Activated T-helper 2 cell treated with anti-CD3 and anti-CD28 coated beads, Interferon-gamma antibody, Interleukin-2, Interleukin-4, amounts not matched to agents 10 μg/mL and 5 μg/mL and 100 μg/mL, durations not matched to agents 14 hours and 24 hours and 36 hours (primary cell): ENCODE data around the gene POC1A. TPM values are rescaled to one million over a fixed set of nuclear protein-coding genes. Genes with fewer than 3 reads are reported as not detected.
"Not testable (repeated sequence)": the region's sequence is repeated elsewhere in the genome, so short reads cannot be mapped to it uniquely, and the experiment has no call there.

ENCODE experiments used
- DNase-seq: peaks from one replicate; pipeline ENCODE4 v3.0.0; 2021; ENCODE audit warnings: low spot score
- H3K27ac Mint-ChIP-seq: one replicate; pipeline ENCODE4 v1.8.0; 2021; ENCODE audit warnings: mixed read lengths
- H3K27me3 Mint-ChIP-seq: one replicate; pipeline ENCODE4 v1.8.0; 2021; ENCODE audit warnings: low read depth, mixed read lengths
- H3K36me3 Mint-ChIP-seq: one replicate; pipeline ENCODE4 v1.8.0; 2021; ENCODE audit warnings: low read depth, mixed read lengths
- H3K4me1 Mint-ChIP-seq: one replicate; pipeline ENCODE4 v1.8.0; 2021; ENCODE audit warnings: low read depth, mixed read lengths
- H3K4me3 Mint-ChIP-seq: one replicate; pipeline ENCODE4 v1.8.0; 2021; ENCODE audit warnings: low read depth, mild to moderate bottlenecking, moderate library complexity, mixed read lengths
- H3K9me3 Mint-ChIP-seq: one replicate; pipeline ENCODE4 v1.8.0; 2021; ENCODE audit warnings: mixed read lengths
- intact Hi-C: fragments of 100-400 bp; cut with micrococcal nuclease; formaldehyde crosslinking; loops from one replicate; pipeline ENCODE4 v1.15.1; 2023
- total RNA-seq: library from RNA; stranded (reverse); gene quantifications from 2 replicates; pipeline ENCODE4 v1.2.3, GENCODE V29; 2022

Gene POC1A
- total RNA-seq, 1 donor from 2014 or later = 20.4 TPM

- H3K27ac Mint-ChIP-seq, H3K27me3 Mint-ChIP-seq, H3K36me3 Mint-ChIP-seq, DNase-seq, H3K4me3 Mint-ChIP-seq, H3K9me3 Mint-ChIP-seq, intact Hi-C loops, H3K4me1 Mint-ChIP-seq: not testable (repeated sequence)
These were observed 111.2 kb downstream of the POC1A start for GRCh38 chr3:52043039-52043438.

- DNase-seq = no peak
- Mint-ChIP-seq H3K4me1 (no peaks in the 10 kb centered on the region), H3K9me3 (no peaks in the 10 kb centered on the region), H3K27me3 (peaks cover 2% of the 10 kb centered on the region), H3K27ac (no peak overlapping the region), H3K36me3 (no peaks in the 10 kb centered on the region), H3K4me3 (no peak overlapping the region)
- intact Hi-C loops = no loop called here
These were observed 113.0 kb downstream of the POC1A start for GRCh38 chr3:52041118-52041731.

- peaks cover 2% of the 10 kb centered on the region for H3K27me3 Mint-ChIP-seq
- H3K36me3 Mint-ChIP-seq = no peaks in the 10 kb centered on the region
These were observed 113.6 kb downstream of the POC1A start for GRCh38 chr3:52040600-52040999.

GRCh38 chr3:52039846-52040245, 114.4 kb downstream of the POC1A start:
- H3K27ac Mint-ChIP-seq = no peak overlapping the region

More at GRCh38 chr3:52040600-52040999, 113.6 kb downstream of the POC1A start:
- no peak for DNase-seq
- intact Hi-C loops = no loop called here
- H3K27ac Mint-ChIP-seq = no peak overlapping the region
- no peaks in the 10 kb centered on the region for H3K9me3 Mint-ChIP-seq
- H3K4me1 Mint-ChIP-seq = no peaks in the 10 kb centered on the region
- no peak overlapping the region for H3K4me3 Mint-ChIP-seq

GRCh38 chr3:52039426-52039825, 114.8 kb downstream of the POC1A start:
- intact Hi-C loops = no loop called here
- Mint-ChIP-seq H3K4me3 (no peak overlapping the region), H3K36me3 (no peaks in the 10 kb centered on the region), H3K4me1 (no peaks in the 10 kb centered on the region), H3K9me3 (no peaks in the 10 kb centered on the region), H3K27me3 (peaks cover 2% of the 10 kb centered on the region), H3K27ac (no peak overlapping the region)
- DNase-seq = no peak

More at GRCh38 chr3:52039846-52040245, 114.4 kb downstream of the POC1A start:
- Mint-ChIP-seq H3K4me3 (no peak overlapping the region), H3K36me3 (no peaks in the 10 kb centered on the region), H3K27me3 (peaks cover 2% of the 10 kb centered on the region), H3K9me3 (no peaks in the 10 kb centered on the region), H3K4me1 (no peaks in the 10 kb centered on the region)
- intact Hi-C loops = no loop called here
- no peak for DNase-seq

GRCh38 chr3:52038227-52038626, 116.0 kb downstream of the POC1A start:
- no peak for DNase-seq
- no peaks in the 10 kb centered on the region for H3K36me3 Mint-ChIP-seq
- no peak overlapping the region for H3K27ac Mint-ChIP-seq
- no peaks in the 10 kb centered on the region for H3K9me3 Mint-ChIP-seq
- no peaks in the 10 kb centered on the region for H3K4me1 Mint-ChIP-seq
- intact Hi-C loops = no loop called here
- H3K27me3 Mint-ChIP-seq = peaks cover 2% of the 10 kb centered on the region
- no peak overlapping the region for H3K4me3 Mint-ChIP-seq

- H3K4me1 Mint-ChIP-seq = no peaks in the 10 kb centered on the region
- H3K27ac Mint-ChIP-seq = no peak overlapping the region
- no peaks in the 10 kb centered on the region for H3K36me3 Mint-ChIP-seq
- H3K9me3 Mint-ChIP-seq = no peaks in the 10 kb centered on the region
- no peak for DNase-seq
- intact Hi-C loops = no loop called here
- peaks cover 2% of the 10 kb centered on the region for H3K27me3 Mint-ChIP-seq
- no peak overlapping the region for H3K4me3 Mint-ChIP-seq
These were observed 116.9 kb downstream of the POC1A start for GRCh38 chr3:52037291-52037690.

GRCh38 chr3:52036829-52037228, 117.4 kb downstream of the POC1A start:
- Mint-ChIP-seq H3K4me3 (no peak overlapping the region), H3K27me3 (peaks cover 1% of the 10 kb centered on the region), H3K9me3 (no peaks in the 10 kb centered on the region), H3K4me1 (no peaks in the 10 kb centered on the region), H3K27ac (no peak overlapping the region), H3K36me3 (no peaks in the 10 kb centered on the region)
- no peak for DNase-seq
- intact Hi-C loops = no loop called here

GRCh38 chr3:52036222-52036694, 118.0 kb downstream of the POC1A start:
- no peak for DNase-seq
- H3K9me3 Mint-ChIP-seq = no peaks in the 10 kb centered on the region
- no peaks in the 10 kb centered on the region for H3K4me1 Mint-ChIP-seq
- H3K36me3 Mint-ChIP-seq = no peaks in the 10 kb centered on the region
- no peaks in the 10 kb centered on the region for H3K27me3 Mint-ChIP-seq
- no peak overlapping the region for H3K4me3 Mint-ChIP-seq
- intact Hi-C loops = no loop called here
- H3K27ac Mint-ChIP-seq = no peak overlapping the region

GRCh38 chr3:52034651-52035050, 119.6 kb downstream of the POC1A start:
- no peak for DNase-seq
- no peaks in the 10 kb centered on the region for H3K27me3 Mint-ChIP-seq
- no peak overlapping the region for H3K27ac Mint-ChIP-seq
- H3K9me3 Mint-ChIP-seq = no peaks in the 10 kb centered on the region
- intact Hi-C loops = no loop called here
- H3K4me1 Mint-ChIP-seq = no peaks in the 10 kb centered on the region
- no peak overlapping the region for H3K4me3 Mint-ChIP-seq
- no peaks in the 10 kb centered on the region for H3K36me3 Mint-ChIP-seq

GRCh38 chr3:52034212-52034611, 120.0 kb downstream of the POC1A start:
- Mint-ChIP-seq H3K27me3 (no peaks in the 10 kb centered on the region), H3K4me1 (no peaks in the 10 kb centered on the region), H3K27ac (no peak overlapping the region), H3K4me3 (no peak overlapping the region), H3K9me3 (no peaks in the 10 kb centered on the region), H3K36me3 (no peaks in the 10 kb centered on the region)
- DNase-seq = no peak
- intact Hi-C loops = no loop called here

GRCh38 chr3:52033748-52034147, 120.5 kb downstream of the POC1A start:
- H3K4me1 Mint-ChIP-seq, DNase-seq, H3K36me3 Mint-ChIP-seq, H3K27ac Mint-ChIP-seq, intact Hi-C loops, H3K27me3 Mint-ChIP-seq, H3K4me3 Mint-ChIP-seq, H3K9me3 Mint-ChIP-seq: not testable (repeated sequence)

- no peaks in the 10 kb centered on the region for H3K4me1 Mint-ChIP-seq
- no peaks in the 10 kb centered on the region for H3K36me3 Mint-ChIP-seq
These were observed 121.4 kb downstream of the POC1A start for GRCh38 chr3:52032702-52033408.

More at GRCh38 chr3:52032702-52033408, 121.4 kb downstream of the POC1A start:
- Mint-ChIP-seq H3K9me3 (no peaks in the 10 kb centered on the region), H3K4me3 (no peak overlapping the region), H3K27me3 (no peaks in the 10 kb centered on the region), H3K27ac (no peak overlapping the region)
- intact Hi-C loops = no loop called here
- DNase-seq = no peak
